ENCODE measurements around the gene PRMT2. TPM values are rescaled to one million over a fixed set of nuclear protein-coding genes. Genes with fewer than 3 reads are reported as not detected.

Gene PRMT2
- total RNA-seq, 1 donor: 164 TPM

DNA sequence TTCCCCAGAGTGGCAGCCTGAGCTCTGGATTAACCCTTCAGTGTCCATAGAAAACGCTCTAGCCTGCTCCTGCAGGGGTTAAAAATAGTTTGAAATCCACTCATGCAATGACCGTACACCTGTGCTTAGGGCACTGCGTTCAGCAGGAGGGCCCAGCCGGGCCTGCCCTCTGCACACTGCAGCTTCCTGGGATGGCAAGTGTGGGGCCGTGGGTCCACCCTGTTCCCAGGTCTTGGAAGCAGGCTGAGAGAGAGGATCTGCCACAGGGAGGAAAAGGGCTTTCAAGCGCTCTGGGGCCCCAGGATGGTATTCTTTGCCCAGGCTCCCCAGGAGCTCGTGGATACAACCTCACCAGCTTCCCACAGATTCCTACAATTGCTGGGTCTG is 29.1 kb upstream of the PRMT2 start:
- H3K4me3 ChIP-seq (ENCODE audit: low read depth, low read length): no peak overlapping the region
- TF ChIP-seq, protein P1, sequence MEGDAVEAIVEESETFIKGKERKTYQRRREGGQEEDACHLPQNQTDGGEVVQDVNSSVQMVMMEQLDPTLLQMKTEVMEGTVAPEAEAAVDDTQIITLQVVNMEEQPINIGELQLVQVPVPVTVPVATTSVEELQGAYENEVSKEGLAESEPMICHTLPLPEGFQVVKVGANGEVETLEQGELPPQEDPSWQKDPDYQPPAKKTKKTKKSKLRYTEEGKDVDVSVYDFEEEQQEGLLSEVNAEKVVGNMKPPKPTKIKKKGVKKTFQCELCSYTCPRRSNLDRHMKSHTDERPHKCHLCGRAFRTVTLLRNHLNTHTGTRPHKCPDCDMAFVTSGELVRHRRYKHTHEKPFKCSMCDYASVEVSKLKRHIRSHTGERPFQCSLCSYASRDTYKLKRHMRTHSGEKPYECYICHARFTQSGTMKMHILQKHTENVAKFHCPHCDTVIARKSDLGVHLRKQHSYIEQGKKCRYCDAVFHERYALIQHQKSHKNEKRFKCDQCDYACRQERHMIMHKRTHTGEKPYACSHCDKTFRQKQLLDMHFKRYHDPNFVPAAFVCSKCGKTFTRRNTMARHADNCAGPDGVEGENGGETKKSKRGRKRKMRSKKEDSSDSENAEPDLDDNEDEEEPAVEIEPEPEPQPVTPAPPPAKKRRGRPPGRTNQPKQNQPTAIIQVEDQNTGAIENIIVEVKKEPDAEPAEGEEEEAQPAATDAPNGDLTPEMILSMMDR (IDR thresholded peaks at IDR 0.05; ENCODE audit: insufficient read depth, low read depth, low read length): no peak
- DNase-seq (ENCODE audit: low read depth): no peak

DNA sequence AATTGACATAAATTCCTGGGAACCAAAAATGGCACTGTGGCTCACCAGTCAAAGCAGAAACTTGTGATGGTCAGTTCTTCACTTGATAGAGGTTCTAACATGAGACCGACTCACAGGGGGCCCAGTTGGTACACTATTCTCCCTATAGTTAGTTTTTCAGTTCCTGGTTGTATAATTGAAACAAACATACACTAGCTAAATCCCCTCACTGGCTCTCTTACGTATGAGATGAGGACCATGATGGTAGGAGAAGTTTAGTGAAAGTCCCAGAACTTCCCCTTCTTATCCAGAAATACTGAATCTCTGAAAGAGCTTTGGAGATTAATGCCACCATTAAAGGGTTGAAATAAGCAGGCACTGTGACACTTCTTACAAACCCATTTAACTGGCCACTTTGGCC is 27.8 kb upstream of the PRMT2 start:
- TF ChIP-seq, protein P1 (IDR thresholded peaks at IDR 0.05; ENCODE audit: insufficient read depth, low read depth, low read length): no peak
- DNase-seq (ENCODE audit: low read depth): no peak
- H3K4me3 ChIP-seq (ENCODE audit: low read depth, low read length): no peak overlapping the region

DNA sequence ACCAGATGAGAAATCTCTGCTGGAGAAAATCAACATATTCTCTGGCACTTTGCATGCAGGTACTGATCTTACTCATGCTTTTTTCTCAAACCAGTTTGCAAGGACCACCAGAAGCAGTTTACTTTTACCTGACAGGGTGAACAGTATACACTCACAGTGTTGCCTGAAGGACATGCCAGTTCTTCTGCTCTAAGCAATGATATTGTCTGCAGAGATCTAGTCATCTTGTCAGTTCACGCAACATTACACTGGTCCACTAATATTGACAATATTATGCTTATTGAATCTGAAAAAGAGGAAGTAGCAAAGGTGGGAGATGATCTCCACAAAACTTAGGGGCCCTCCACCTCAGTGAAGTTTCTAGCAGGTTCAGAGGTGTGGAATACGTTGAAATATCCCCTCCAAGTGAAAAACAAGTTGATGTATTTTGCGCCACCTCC is 26.8 kb upstream of the PRMT2 start:
- no peak for DNase-seq (ENCODE audit: low read depth)
- no peak overlapping the region for H3K4me3 ChIP-seq (ENCODE audit: low read depth, low read length)
- TF ChIP-seq, protein P1 (IDR thresholded peaks at IDR 0.05; ENCODE audit: insufficient read depth, low read depth, low read length): no peak

DNA sequence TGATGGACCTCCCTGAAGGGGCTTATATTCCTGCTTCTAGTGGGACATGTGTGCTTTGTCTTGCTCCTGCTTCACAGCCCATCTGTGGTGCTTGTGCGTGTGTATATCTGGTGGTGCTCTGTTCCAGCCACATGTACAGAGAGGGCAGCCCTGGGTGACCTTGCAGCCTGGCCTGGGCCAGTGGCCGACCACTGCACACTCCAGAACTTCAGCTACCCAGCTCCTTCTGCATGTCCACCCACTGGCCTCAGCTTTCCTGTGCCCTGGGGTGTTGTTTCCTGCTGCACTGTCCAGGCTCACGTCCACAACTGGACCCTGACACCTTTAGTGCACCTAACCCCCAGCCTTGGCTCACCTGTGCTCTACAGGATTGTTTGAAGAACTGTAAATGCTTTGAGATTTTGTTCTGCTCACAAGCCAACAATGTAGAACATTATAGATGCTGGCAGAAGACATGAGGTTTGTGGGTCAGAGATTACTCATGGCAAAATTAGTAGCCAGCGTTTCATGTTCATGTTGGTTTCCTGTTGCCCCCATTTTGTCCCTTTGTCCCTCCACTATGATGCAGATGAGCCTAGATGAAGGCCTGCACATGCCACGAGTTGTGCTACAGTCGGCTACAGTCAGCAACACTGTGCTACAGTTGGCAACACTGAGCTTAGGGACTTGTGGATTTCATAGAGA is 25.3 kb upstream of the PRMT2 start:
- TF ChIP-seq, protein P1 (IDR thresholded peaks at IDR 0.05; ENCODE audit: insufficient read depth, low read depth, low read length): no peak
- no peak for DNase-seq (ENCODE audit: low read depth)
- H3K4me3 ChIP-seq (ENCODE audit: low read depth, low read length): no peak overlapping the region

DNA sequence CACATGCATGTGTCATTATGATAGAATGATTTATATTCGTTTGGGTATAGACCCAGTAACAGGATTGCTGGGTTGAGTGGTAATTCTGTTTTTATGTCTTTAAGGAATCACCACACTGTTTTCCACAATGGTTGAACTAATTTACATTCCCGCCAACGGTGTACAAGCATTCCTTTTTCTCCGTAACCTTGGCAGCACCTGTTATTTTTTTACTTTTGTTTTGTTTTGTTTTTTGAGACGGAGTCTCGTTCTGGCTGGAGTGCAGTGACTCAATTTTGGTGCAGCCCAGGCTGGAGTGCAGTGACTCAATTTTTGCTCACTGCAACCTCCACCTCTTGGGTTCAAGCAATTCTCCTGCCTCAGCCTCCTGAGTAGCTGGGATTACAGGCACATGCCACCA is 22.1 kb upstream of the PRMT2 start:
- TF ChIP-seq, protein P1 (IDR thresholded peaks at IDR 0.05; ENCODE audit: insufficient read depth, low read depth, low read length): no peak
- DNase-seq (ENCODE audit: low read depth): no peak
- no peak overlapping the region for H3K4me3 ChIP-seq (ENCODE audit: low read depth, low read length)

DNA sequence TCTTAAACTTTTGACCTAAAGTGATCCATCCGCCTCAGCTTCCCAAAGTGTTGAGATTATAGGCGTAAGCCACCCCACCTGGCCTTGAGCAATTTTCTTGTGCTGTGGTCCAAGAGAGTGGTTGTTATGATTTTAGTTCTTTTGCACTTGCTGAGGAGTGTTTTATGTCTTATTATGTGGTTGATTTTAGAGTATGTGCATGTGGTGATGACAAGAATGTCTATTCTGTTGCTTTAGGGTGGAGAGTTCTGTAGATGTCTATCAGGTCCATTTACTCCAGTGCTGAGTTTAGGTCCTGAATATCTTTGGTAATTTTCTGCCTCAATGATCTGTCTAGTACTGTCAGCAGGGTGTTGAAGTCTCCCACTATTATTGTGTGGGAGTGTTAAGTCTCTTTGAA is 19.4 kb upstream of the PRMT2 start:
- DNase-seq (ENCODE audit: low read depth): no peak
- no peak overlapping the region for H3K4me3 ChIP-seq (ENCODE audit: low read depth, low read length)
- TF ChIP-seq, protein P1 (IDR thresholded peaks at IDR 0.05; ENCODE audit: insufficient read depth, low read depth, low read length): no peak

DNA sequence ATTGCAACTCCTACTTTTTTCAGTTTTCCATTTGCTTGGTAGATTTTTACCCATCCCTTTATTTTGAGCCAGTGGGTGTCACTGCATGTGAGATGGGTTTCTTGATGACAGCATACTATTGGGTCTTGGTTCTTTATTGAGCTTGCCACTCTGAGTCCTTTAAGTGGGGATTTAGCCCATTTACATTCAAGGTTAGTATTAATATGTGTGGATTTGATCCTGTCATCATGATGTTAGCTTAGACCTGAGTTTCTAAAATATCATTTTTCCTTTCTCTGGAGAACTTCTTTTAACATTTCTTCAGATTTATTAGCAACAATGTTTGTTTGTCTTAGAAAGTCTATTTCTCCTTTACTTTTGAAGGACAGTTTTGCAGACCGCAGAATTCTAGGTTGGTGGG is 18.8 kb upstream of the PRMT2 start:
- no peak overlapping the region for H3K4me3 ChIP-seq (ENCODE audit: low read depth, low read length)
- TF ChIP-seq, protein P1 (IDR thresholded peaks at IDR 0.05; ENCODE audit: insufficient read depth, low read depth, low read length): no peak
- DNase-seq (ENCODE audit: low read depth): no peak

Data from fibroblast of villous mesenchyme (primary cell).